ENCODE measurements around the gene RNF215.

The RNF215 gene

DNA sequence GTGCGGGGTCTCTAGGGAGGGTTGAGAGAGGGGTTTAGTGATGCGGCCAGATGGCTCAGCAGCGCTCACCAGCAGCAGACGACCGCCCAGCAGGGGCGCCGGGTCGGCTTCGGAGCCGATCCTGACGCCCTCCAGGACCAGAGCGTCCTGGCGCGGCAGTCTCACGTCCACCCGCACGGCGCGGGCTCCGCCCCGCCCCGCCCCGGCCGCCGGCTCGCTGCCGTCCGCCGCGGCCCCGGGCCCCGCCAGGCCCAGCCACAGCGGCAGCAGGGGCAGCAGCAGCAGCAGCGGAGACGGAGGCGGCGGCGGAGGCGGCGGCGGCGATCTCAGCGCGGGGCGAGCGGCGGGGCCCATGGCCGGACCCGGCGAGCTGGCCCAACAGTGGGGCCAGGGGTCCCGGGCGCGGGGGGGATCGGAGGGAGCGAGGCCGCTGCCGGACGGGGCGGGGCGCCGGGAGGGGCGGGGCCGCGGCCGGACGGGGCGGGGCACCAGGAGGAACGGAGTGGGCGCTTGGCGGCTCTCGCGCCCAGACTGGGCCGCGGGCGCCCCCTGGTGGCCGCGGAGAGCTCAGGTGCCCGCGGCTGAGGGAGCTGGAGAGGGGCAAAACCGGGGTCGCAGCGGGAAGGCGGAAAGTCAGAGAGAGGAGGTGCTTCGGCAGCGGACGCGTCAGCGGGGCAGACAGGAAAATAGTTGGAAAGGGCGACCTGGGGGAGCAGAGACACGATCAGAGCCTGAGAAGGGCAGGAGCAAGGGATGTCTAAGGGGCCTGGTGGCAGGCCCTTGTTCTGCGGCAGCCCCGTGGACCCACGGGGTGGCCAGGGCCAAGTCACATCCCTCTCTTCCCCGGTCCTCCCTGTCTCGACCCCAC is at the start of gene RNF215:
TSS of gene RNF215 (minus strand) at position 452 of the 868 bp plus-strand sequence. CDS start at position 354, 98 bp downstream.
- Histone ChIP-seq H3K36me3 (peaks cover 0 to 23% (median 0%) of the 10 kb centered on the region in 3 donors), H3K4me3 (peak within 1 kb of the TSS; percentile 60 to 62), H3K27ac (peak within 1 kb of the TSS; percentile 65 to 84), H3K4me1 (peaks cover 0 to 15% (median 12%) of the 10 kb centered on the region in 4 donors), H3K9me3 (no peaks in the 10 kb centered on the region), H3K27me3 (no peaks in the 10 kb centered on the region)
- intact Hi-C loops (cut with DNase I; ENCODE audit: low total_unique reads): loop anchor here (1.0 to 5.0 kb wide), 3 partner anchors 100 to 280 kb away; no protein-coding TSS in a partner anchor
- DNase-seq: peak; percentile 65 to 91
- TF ChIP-seq, protein P1, sequence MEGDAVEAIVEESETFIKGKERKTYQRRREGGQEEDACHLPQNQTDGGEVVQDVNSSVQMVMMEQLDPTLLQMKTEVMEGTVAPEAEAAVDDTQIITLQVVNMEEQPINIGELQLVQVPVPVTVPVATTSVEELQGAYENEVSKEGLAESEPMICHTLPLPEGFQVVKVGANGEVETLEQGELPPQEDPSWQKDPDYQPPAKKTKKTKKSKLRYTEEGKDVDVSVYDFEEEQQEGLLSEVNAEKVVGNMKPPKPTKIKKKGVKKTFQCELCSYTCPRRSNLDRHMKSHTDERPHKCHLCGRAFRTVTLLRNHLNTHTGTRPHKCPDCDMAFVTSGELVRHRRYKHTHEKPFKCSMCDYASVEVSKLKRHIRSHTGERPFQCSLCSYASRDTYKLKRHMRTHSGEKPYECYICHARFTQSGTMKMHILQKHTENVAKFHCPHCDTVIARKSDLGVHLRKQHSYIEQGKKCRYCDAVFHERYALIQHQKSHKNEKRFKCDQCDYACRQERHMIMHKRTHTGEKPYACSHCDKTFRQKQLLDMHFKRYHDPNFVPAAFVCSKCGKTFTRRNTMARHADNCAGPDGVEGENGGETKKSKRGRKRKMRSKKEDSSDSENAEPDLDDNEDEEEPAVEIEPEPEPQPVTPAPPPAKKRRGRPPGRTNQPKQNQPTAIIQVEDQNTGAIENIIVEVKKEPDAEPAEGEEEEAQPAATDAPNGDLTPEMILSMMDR (IDR thresholded peaks at IDR 0.05): peak; percentile 85 to 92

DNA sequence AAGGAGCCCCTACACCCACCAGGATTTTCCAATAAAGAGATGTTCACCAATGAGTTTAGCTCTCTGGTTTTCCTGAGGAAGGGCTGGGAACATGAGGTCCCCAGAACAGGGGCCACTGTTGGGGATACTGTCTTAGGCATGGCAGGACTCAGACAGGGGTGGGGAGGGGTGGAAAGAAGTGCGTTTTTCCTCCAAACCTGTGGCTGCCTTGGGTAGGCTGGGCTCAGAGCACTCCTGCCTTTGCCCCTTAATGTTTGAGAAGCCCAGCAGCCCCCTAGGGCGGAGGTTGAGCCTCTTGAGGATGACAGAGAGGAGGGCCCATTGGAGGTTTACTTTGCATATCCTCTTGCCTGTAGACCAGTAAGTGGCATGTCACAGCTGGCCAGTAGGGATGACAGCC is 49.0 kb upstream of the RNF215 start:
- Histone ChIP-seq H3K4me3 (no peak overlapping the region), H3K27ac (no peak overlapping the region), H3K36me3 (no peaks in the 10 kb centered on the region), H3K27me3 (peaks cover 0 to 16% of the 10 kb centered on the region in 2 donors), H3K9me3 (no peaks in the 10 kb centered on the region), H3K4me1 (no peaks in the 10 kb centered on the region)
- no peak for DNase-seq
- intact Hi-C loops (cut with DNase I; ENCODE audit: low total_unique reads): no loop called here
- TF ChIP-seq, protein P1 (IDR thresholded peaks at IDR 0.05): no peak

DNA sequence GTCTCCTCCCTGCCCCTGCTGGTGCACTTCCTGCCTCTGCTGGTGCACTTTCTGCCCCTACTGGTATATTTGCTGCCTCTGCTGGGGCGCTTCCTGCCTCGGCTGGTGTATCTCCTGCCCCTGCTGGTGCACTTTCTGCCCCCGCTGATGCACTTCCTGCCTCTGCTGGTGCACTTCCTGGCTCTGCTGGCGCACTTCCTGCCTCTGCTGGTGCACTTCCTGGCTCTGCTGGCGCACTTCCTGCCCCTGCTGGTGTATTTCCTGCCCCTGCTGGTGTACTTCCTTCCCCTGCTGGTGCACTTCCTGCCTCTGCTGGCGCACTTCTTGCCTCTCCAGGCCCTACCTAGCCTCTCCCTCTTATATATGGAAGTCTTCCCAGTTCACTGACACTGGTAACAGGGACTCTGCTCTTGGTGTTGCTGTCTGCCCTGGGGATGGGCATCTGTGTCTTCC is 48.5 kb upstream of the RNF215 start:
- H3K9me3 ChIP-seq: no peaks in the 10 kb centered on the region
- no peaks in the 10 kb centered on the region for H3K4me1 ChIP-seq
- H3K27ac ChIP-seq: no peak overlapping the region
- H3K4me3 ChIP-seq: no peak overlapping the region
- intact Hi-C loops (cut with DNase I; ENCODE audit: low total_unique reads): no loop called here
- no peaks in the 10 kb centered on the region for H3K36me3 ChIP-seq
- H3K27me3 ChIP-seq: peaks cover 0 to 15% of the 10 kb centered on the region in 2 donors
- TF ChIP-seq, protein P1 (IDR thresholded peaks at IDR 0.05): no peak
- DNase-seq: no peak

DNA sequence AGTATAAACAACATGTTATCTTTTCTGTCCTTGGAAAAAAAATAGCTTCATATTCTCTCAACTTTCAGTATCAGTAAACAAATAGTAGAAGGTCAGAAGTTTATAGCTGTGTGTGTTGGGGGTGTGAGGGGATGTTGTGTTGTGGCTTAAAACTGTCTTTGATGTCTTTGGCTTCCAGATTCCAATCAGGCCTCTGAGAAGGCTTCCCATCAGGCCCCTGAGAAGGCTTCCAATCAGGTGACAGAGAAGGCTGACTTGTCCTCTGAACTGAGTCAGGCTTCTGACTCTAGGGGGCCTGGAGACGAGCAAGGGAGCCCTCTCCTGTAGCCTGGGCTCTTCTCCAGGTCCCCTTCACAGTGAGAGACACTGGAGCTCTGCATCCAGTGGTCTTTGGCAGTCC is 47.6 kb upstream of the RNF215 start:
- H3K9me3 ChIP-seq: no peaks in the 10 kb centered on the region
- TF ChIP-seq, protein P1 (IDR thresholded peaks at IDR 0.05): no peak
- intact Hi-C loops (cut with DNase I; ENCODE audit: low total_unique reads): no loop called here
- peaks cover 0 to 7% of the 10 kb centered on the region in 2 donors for H3K27me3 ChIP-seq
- no peak for DNase-seq
- no peaks in the 10 kb centered on the region for H3K36me3 ChIP-seq
- H3K4me3 ChIP-seq: no peak overlapping the region
- H3K27ac ChIP-seq: no peak overlapping the region
- no peaks in the 10 kb centered on the region for H3K4me1 ChIP-seq

DNA sequence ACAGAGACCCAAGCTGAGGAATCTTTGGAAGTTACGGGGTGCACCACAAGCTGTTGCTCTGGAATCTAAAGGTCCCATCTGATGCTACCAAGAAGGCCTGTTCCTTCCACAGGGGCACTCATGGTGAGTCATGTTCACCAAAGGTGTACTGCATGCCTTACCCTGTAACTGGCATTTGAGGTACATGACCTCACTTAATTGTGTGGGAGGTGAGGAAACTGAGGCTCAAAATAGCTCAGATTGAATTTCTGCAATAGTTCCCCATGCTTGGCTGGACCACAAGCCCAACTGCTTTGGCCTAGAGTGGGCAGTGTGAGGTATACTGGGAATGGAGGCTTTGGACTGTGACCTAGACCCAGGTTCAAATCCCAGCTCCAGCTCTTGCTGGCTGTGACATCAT is 46.6 kb upstream of the RNF215 start:
- no peak for DNase-seq
- H3K27me3 ChIP-seq: peaks cover 0 to 4% of the 10 kb centered on the region in 2 donors
- H3K36me3 ChIP-seq: no peaks in the 10 kb centered on the region
- intact Hi-C loops (cut with DNase I; ENCODE audit: low total_unique reads): no loop called here
- no peak overlapping the region for H3K4me3 ChIP-seq
- TF ChIP-seq, protein P1 (IDR thresholded peaks at IDR 0.05): no peak
- no peak overlapping the region for H3K27ac ChIP-seq
- no peaks in the 10 kb centered on the region for H3K9me3 ChIP-seq
- no peaks in the 10 kb centered on the region for H3K4me1 ChIP-seq
